Measurements from ENCODE around the gene CCDC7. TPM values are rescaled to one million over a fixed set of nuclear protein-coding genes. Genes with fewer than 3 reads are reported as not detected.
"Not testable (repeated sequence)": the region's sequence is repeated elsewhere in the genome, so short reads cannot be mapped to it uniquely, and the experiment has no call there.

Gene CCDC7
- total RNA-seq, 4 donors from 2014 or later = 4.6 to 12.9 (median 5.9) TPM

DNA sequence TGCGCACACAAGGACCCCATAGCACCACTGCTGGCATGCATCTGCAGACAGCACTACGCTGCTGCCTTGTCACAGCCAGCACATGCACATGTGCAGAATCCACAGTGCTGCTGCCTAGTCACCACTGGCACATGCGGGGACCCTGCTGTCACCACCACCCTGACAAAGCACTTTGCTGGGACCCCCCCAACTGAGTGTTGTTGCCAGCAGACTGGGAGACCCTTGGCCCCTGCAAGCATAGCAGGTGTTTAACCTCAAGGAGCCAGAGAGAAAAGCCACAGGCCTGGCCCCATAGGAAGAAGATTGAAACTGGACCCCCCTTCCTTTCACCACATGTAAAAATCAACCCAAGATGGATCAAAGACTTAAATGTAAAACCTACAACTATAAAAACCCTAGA lies 300.9 kb downstream of the CCDC7 start:
- Histone ChIP-seq H3K27me3 (no peaks in the 10 kb centered on the region), H3K9me3 (no peaks in the 10 kb centered on the region), H3K4me3 (no peak overlapping the region), H3K27ac (no peak overlapping the region), H3K36me3 (no peaks in the 10 kb centered on the region), H3K4me1 (no peaks in the 10 kb centered on the region)
- ATAC-seq (no peak), DNase-seq (no peak)
- intact Hi-C loops (cut with DNase I; ENCODE audit: low total_unique reads) = no loop called here
- in situ Hi-C loops (cut with MboI; ENCODE audit: low sequenced_read_pairs in 4 of 4) = no loop called here
- TF ChIP-seq POLR2A (IDR thresholded peaks at IDR 0.05) = no peak
- TF ChIP-seq, protein P1, sequence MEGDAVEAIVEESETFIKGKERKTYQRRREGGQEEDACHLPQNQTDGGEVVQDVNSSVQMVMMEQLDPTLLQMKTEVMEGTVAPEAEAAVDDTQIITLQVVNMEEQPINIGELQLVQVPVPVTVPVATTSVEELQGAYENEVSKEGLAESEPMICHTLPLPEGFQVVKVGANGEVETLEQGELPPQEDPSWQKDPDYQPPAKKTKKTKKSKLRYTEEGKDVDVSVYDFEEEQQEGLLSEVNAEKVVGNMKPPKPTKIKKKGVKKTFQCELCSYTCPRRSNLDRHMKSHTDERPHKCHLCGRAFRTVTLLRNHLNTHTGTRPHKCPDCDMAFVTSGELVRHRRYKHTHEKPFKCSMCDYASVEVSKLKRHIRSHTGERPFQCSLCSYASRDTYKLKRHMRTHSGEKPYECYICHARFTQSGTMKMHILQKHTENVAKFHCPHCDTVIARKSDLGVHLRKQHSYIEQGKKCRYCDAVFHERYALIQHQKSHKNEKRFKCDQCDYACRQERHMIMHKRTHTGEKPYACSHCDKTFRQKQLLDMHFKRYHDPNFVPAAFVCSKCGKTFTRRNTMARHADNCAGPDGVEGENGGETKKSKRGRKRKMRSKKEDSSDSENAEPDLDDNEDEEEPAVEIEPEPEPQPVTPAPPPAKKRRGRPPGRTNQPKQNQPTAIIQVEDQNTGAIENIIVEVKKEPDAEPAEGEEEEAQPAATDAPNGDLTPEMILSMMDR (IDR thresholded peaks at IDR 0.05 in 4 of 5, conservative IDR thresholded peaks at IDR 0.05 in 1 of 5) = no peak

DNA sequence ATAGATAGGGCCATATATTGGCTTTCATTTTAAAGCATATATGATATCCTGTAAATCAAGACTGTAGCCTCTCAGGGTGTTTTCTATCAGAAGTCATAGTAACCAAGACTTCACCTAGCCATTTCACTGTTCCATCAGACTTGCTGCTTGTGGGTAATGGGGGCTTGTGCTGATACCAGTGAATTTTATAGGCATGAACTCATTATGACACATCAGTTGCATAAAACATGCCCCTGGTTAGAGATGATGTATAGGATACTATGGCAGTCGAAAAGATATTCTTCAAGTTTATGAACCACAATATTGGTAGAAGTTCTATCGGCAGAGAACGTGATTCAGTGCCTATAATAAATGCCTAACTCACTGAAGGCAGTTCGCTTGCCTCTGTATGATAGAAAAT lies 305.6 kb downstream of the CCDC7 start:
- DNase-seq (no peak), ATAC-seq (no peak)
- H3K9me3 ChIP-seq = no peaks in the 10 kb centered on the region
- H3K4me1 ChIP-seq = no peaks in the 10 kb centered on the region
- TF ChIP-seq POLR2A (IDR thresholded peaks at IDR 0.05) = no peak
- TF ChIP-seq, protein P1 (IDR thresholded peaks at IDR 0.05 in 4 of 5, conservative IDR thresholded peaks at IDR 0.05 in 1 of 5) = no peak
- no peak overlapping the region for H3K4me3 ChIP-seq
- H3K27ac ChIP-seq = no peak overlapping the region
- no peaks in the 10 kb centered on the region for H3K36me3 ChIP-seq
- in situ Hi-C loops (cut with MboI; ENCODE audit: low sequenced_read_pairs in 4 of 4) (no loop called here), intact Hi-C loops (cut with DNase I; ENCODE audit: low total_unique reads) (no loop called here)
- H3K27me3 ChIP-seq = no peaks in the 10 kb centered on the region

DNA sequence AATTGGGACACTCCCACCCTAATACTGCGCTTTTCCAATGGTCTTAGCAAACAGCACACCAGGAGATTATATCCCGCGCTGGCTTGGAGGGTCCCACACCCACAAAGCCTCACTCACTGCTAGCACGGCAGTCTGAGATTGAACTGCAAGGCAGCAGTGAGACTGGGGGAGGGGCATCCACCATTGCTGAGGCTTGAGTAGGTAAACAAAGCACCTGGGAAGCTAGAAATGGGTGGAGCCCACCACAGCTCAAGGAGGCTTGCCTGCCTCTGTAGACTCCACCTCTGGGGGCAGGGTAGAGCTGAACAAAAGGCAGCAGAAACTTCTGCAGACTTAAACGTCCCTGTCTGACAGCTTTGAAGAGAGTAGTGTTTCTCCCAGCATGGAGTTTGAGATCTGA lies 309.0 kb downstream of the CCDC7 start:
- H3K9me3 ChIP-seq; H3K4me3 ChIP-seq; H3K27ac ChIP-seq; H3K27me3 ChIP-seq; intact Hi-C loops (cut with DNase I; ENCODE audit: low total_unique reads); H3K36me3 ChIP-seq; ATAC-seq; in situ Hi-C loops (cut with MboI; ENCODE audit: low sequenced_read_pairs in 4 of 4); H3K4me1 ChIP-seq; DNase-seq: not testable (repeated sequence)

DNA sequence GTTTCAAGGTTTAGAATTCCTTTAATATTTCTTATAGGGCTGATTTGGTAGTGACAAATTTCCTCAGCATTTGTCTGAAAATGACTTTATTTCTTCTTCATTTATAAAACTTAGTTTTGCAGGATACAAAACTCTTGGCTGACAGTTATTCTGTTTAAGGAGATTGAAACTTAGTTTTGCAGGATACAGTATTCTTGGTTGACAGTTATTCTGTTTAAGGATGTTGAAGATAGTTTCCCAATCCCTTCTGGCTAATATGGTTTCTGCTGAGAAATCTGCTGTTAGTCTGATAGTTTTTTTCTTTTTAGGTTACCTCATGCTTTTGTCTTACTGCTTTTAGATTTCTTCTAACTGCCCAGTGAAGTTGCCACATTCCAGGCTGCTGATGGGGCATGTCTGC lies 325.3 kb downstream of the CCDC7 start:
- no peaks in the 10 kb centered on the region for H3K9me3 ChIP-seq
- no peaks in the 10 kb centered on the region for H3K36me3 ChIP-seq
- ATAC-seq = no peak
- DNase-seq = no peak
- no peak overlapping the region for H3K27ac ChIP-seq
- TF ChIP-seq, protein P1 (IDR thresholded peaks at IDR 0.05 in 4 of 5, conservative IDR thresholded peaks at IDR 0.05 in 1 of 5) = no peak
- no peak for TF ChIP-seq POLR2A (IDR thresholded peaks at IDR 0.05)
- no peaks in the 10 kb centered on the region for H3K4me1 ChIP-seq
- intact Hi-C loops (cut with DNase I; ENCODE audit: low total_unique reads) = no loop called here
- H3K27me3 ChIP-seq = no peaks in the 10 kb centered on the region
- in situ Hi-C loops (cut with MboI; ENCODE audit: low sequenced_read_pairs in 4 of 4) = no loop called here
- H3K4me3 ChIP-seq = no peak overlapping the region

DNA sequence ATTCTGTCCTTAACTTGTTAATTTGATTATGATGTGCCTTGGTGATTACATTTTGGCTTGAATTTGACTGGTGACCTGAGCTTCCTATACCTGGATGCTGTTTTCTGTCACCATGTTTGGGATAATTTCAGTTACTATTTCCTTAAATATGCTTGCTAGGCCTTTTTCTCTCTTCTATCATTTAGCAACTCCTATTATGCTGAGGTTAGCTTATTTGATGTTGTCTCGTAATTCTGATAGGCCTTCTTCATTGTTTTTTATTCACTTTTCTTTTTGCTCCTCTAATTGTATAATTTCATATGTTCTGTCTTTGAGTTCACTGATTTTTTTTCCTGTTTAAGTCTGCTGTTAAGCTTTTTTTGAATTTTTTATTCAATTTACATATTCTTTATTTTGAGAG lies 327.2 kb downstream of the CCDC7 start:
- DNase-seq = no peak
- no peaks in the 10 kb centered on the region for H3K9me3 ChIP-seq

More for the DNA sequence above, 327.2 kb downstream of the CCDC7 start:
- no peak overlapping the region for H3K27ac ChIP-seq
- H3K4me1 ChIP-seq = no peaks in the 10 kb centered on the region
- no peak overlapping the region for H3K4me3 ChIP-seq
- in situ Hi-C loops (cut with MboI; ENCODE audit: low sequenced_read_pairs in 4 of 4) = no loop called here
- ATAC-seq = no peak
- no peaks in the 10 kb centered on the region for H3K27me3 ChIP-seq
- no peaks in the 10 kb centered on the region for H3K36me3 ChIP-seq
- TF ChIP-seq POLR2A (IDR thresholded peaks at IDR 0.05) = no peak
- TF ChIP-seq, protein P1 (IDR thresholded peaks at IDR 0.05 in 4 of 5, conservative IDR thresholded peaks at IDR 0.05 in 1 of 5) = no peak
- intact Hi-C loops (cut with DNase I; ENCODE audit: low total_unique reads) = no loop called here
